Measurements from ENCODE around the gene DIPK1C. TPM values are rescaled to one million over a fixed set of nuclear protein-coding genes. Genes with fewer than 3 reads are reported as not detected.

Gene DIPK1C
- total RNA-seq, 4 donors from 2014 or later = 0.17 to 0.50 (median 0.45) TPM; not detected in 1

DNA sequence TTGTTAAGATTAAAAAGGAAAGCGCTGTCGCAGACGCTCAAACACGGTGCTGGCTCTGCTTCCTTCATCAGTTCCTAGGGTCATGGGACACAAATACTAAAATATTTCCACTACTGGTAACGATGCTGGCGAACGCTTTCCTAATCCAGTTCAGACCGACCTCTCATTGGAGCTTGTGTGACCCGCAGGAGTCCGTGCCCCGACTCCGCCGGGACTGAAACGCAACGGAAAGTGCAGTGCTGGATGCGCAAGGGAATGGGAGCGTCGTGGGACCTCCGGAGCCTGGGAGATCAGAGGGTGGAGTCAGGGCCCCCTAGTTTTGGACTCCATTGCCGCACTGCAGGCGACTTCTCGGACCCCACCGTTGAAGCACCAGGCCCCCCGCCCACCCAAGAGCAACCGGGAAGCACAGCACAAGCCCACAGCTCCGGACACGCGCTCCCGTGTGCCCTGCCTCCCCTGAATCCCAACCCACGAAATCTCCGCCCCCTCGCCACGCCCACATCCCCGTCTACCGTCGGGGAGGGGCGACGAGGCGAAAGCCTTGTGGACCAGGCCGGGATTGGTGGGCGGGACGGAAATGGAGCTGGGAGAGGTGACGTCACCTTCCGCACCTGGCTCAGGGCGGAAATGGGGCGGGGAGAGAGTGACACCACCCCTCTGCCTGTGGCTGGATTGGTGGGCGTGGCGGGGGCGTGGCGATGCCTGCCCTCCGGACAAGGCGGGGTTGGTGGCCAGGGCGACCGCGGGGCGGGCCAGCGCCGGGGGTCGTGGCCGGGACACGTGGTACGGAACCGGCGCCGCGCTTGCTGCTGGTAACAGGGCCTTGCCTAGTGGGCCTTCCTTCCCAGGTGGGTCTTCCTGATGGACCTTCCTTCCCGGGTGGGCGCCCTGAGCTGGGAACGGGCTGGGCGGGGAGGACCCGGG is 38.7 kb upstream of the DIPK1C start, which contains the start of gene CNDP2:
TSS of gene CNDP2 (plus strand) at position 783 of the 927 bp plus-strand sequence. CDS start 3,611 bp downstream, outside the sequence.
- intact Hi-C loops (cut with DNase I) = loop anchor here (5.0 kb wide), 4 partner anchors 96 to 349 kb away; partner anchors contain the start of genes CYB5A, FBXO15 and TIMM21
- peaks cover 0 to 5% (median 4%) of the 10 kb centered on the region in 4 donors for H3K36me3 ChIP-seq
- peak within 1 kb of the TSS; percentile 82 to 94 (median 88) for H3K27ac ChIP-seq (replicated peaks in 1 of 4)
- peak; percentile 100 for DNase-seq (ENCODE audit: extremely low spot score)
- peak within 1 kb of the TSS; percentile 75 to 97 (median 86) for H3K4me3 ChIP-seq
- peaks cover 19 to 35% (median 29%) of the 10 kb centered on the region in 4 donors for H3K4me1 ChIP-seq
- no peaks in the 10 kb centered on the region for H3K27me3 ChIP-seq
- peaks cover 0 to 5% (median 0%) of the 10 kb centered on the region in 4 donors for H3K9me3 ChIP-seq
- WGBS = under 1% methylated on average over 28 of the region's 71 CpGs
- TF ChIP-seq POLR2AphosphoS5 (IDR thresholded peaks at IDR 0.05) = peak; percentile 94 to 97
- TF ChIP-seq POLR2A (IDR thresholded peaks at IDR 0.05; ENCODE audit: low read depth) = peak; percentile 80
- TF ChIP-seq EP300 (IDR thresholded peaks at IDR 0.05) = no peak
- TF ChIP-seq, protein P1, sequence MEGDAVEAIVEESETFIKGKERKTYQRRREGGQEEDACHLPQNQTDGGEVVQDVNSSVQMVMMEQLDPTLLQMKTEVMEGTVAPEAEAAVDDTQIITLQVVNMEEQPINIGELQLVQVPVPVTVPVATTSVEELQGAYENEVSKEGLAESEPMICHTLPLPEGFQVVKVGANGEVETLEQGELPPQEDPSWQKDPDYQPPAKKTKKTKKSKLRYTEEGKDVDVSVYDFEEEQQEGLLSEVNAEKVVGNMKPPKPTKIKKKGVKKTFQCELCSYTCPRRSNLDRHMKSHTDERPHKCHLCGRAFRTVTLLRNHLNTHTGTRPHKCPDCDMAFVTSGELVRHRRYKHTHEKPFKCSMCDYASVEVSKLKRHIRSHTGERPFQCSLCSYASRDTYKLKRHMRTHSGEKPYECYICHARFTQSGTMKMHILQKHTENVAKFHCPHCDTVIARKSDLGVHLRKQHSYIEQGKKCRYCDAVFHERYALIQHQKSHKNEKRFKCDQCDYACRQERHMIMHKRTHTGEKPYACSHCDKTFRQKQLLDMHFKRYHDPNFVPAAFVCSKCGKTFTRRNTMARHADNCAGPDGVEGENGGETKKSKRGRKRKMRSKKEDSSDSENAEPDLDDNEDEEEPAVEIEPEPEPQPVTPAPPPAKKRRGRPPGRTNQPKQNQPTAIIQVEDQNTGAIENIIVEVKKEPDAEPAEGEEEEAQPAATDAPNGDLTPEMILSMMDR (IDR thresholded peaks at IDR 0.05) = no peak

DNA sequence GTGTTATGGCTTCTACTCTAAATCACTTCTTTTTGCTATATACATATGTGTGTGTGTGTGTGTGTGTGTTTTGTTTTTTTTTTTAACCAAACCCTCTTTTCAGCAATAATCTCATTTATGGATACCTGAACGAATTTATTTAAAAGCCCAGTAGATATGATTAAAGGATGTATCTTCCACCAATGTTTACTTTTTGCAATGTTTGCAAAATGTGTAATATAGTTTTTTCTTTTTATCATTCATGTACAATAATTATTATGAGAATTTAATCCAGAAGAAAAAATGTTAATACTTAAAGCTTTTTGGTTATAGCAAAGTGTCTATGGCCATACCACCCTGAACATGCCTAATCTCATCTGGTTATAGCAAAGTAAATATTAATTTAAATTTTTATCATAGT is 37.4 kb upstream of the DIPK1C start:
- Histone ChIP-seq H3K9me3 (peaks cover 0 to 5% (median 0%) of the 10 kb centered on the region in 4 donors), H3K27ac (replicated peaks in 1 of 4) (no peak overlapping the region), H3K4me3 (no peak overlapping the region), H3K27me3 (no peaks in the 10 kb centered on the region), H3K36me3 (no peaks in the 10 kb centered on the region), H3K4me1 (peaks cover 19 to 29% (median 26%) of the 10 kb centered on the region in 4 donors)
- no peak for TF ChIP-seq POLR2A (IDR thresholded peaks at IDR 0.05; ENCODE audit: low read depth)
- TF ChIP-seq POLR2AphosphoS5 (IDR thresholded peaks at IDR 0.05) = no peak
- no peak for TF ChIP-seq EP300 (IDR thresholded peaks at IDR 0.05)
- TF ChIP-seq, protein P1 (IDR thresholded peaks at IDR 0.05) = no peak
- WGBS = 70% methylated on average over 1 of the region's 1 CpG
- intact Hi-C loops (cut with DNase I) = no loop called here
- no peak for DNase-seq (ENCODE audit: extremely low spot score)

DNA sequence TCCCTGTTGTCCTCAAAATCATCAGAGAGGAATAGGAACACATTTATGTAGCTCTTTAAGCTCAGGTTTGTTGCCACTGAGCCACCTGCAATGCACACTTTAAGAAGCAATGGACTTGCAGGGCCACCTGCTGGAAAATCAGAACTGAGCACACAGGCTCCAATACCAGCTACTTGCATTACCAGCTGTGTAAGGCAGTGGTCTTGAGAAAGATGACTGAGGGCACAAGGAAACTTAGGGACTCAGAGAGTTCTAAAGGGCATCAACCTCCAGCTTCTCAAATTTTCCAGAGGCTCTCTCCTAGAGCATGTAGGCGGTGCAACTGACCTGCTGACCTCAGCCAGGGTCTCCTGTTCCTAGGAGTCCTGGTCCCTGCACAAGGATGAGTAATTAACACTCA is 36.6 kb upstream of the DIPK1C start:
- DNase-seq (ENCODE audit: extremely low spot score) = no peak
- Histone ChIP-seq H3K9me3 (peaks cover 0 to 5% (median 0%) of the 10 kb centered on the region in 4 donors), H3K4me1 (peaks cover 13 to 21% (median 18%) of the 10 kb centered on the region in 4 donors), H3K27me3 (peaks cover 0 to 5% (median 0%) of the 10 kb centered on the region in 4 donors), H3K27ac (replicated peaks in 1 of 4) (no peak overlapping the region), H3K4me3 (no peak overlapping the region), H3K36me3 (no peaks in the 10 kb centered on the region)
- no peak for TF ChIP-seq EP300 (IDR thresholded peaks at IDR 0.05)
- TF ChIP-seq, protein P1 (IDR thresholded peaks at IDR 0.05) = peak; percentile 42 to 54 (median 50)
- WGBS = 80% methylated on average over 1 of the region's 1 CpG
- intact Hi-C loops (cut with DNase I) = no loop called here

DNA sequence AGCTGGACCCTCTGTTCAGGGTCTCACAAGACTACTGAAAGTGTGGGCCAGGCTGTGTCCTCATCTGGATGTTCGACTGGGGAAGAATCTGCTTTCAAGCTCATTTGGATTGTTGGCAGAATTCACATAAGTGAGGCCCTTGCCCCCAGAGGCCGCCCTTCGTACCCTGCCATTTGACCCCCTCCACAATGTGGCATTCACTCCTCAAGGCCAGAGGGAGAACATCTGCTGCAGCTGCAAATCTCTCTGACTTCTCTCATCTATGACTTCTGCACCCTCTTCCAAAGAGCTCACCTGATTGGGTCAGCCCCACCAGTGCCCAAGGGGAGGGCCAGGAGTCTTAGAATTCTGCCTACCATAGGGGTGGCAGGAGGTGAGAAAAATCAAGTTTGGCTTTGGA is 35.2 kb upstream of the DIPK1C start:
- TF ChIP-seq POLR2AphosphoS5 (IDR thresholded peaks at IDR 0.05) = no peak
- TF ChIP-seq, protein P1 (IDR thresholded peaks at IDR 0.05) = no peak
- no peak for TF ChIP-seq EP300 (IDR thresholded peaks at IDR 0.05)
- no peak for TF ChIP-seq POLR2A (IDR thresholded peaks at IDR 0.05; ENCODE audit: low read depth)
- Histone ChIP-seq H3K4me1 (peaks cover 6 to 8% (median 7%) of the 10 kb centered on the region in 4 donors), H3K4me3 (no peak overlapping the region), H3K27me3 (peaks cover 0 to 6% (median 0%) of the 10 kb centered on the region in 4 donors), H3K27ac (replicated peaks in 1 of 4) (no peak overlapping the region), H3K36me3 (no peaks in the 10 kb centered on the region), H3K9me3 (peaks cover 0 to 5% (median 0%) of the 10 kb centered on the region in 4 donors)
- no peak for DNase-seq (ENCODE audit: extremely low spot score)
- WGBS = 97% methylated on average over 3 of the region's 3 CpGs
- intact Hi-C loops (cut with DNase I) = no loop called here

Measured in esophagus muscularis mucosa (tissue), 4 donors.